Neural cell (in vitro differentiated cells): ENCODE results near the gene TMEM235. TPM values are rescaled to one million over a fixed set of nuclear protein-coding genes. Genes with fewer than 3 reads are reported as not detected.

Experiments used
- H2AFZ ChIP-seq: fragments of 200-600, 300-800 bp; sonication (generic), shearing (Covaris generic); 2 replicates; pipeline ENCODE4 v1.6.0; 2014; ENCODE audit warnings: low read depth, mild to moderate bottlenecking, antibody characterized with exemption, low read length, moderate library complexity
- H3F3A ChIP-seq: fragments of 200-600 bp; shearing (Covaris generic); 2 replicates; pipeline ENCODE4 v1.6.1; 2016; ENCODE audit warnings: mild to moderate bottlenecking, moderate library complexity, mixed read lengths, antibody characterized with exemption, low read length; ENCODE audit not compliant: insufficient read depth, poor library complexity, severe bottlenecking
- H3K27ac ChIP-seq: fragments of 200-600, 300-800 bp; sonication (generic), shearing (Covaris generic); 2 replicates; pipeline ENCODE4 v1.5.1; 2014; ENCODE audit warnings: mild to moderate bottlenecking, low read length, moderate library complexity
- H3K27me3 ChIP-seq: fragments of 300-800, 200-600 bp; sonication (generic), shearing (Covaris generic); 2 replicates; pipeline ENCODE4 v1.6.0; 2014; ENCODE audit warnings: mild to moderate bottlenecking, low read depth, low read length, moderate library complexity; ENCODE audit not compliant: insufficient read depth
- H3K36me3 ChIP-seq: fragments of 300-800, 200-600 bp; sonication (generic), shearing (Covaris generic); 2 replicates; pipeline ENCODE4 v1.5.1; 2014; ENCODE audit warnings: mild to moderate bottlenecking, antibody characterized with exemption, low read length, moderate library complexity; ENCODE audit not compliant: insufficient read depth
- H3K4me2 ChIP-seq: fragments of 300-800, 200-600 bp; sonication (generic), shearing (Covaris generic); 2 replicates; pipeline ENCODE4 v1.6.0; 2014; ENCODE audit warnings: mild to moderate bottlenecking, low read length
- H3K4me3 ChIP-seq: fragments of 300-800, 200-600 bp; sonication (generic), shearing (Covaris generic); 2 replicates; pipeline ENCODE4 v1.5.1; 2014; ENCODE audit warnings: mild to moderate bottlenecking, low read length, moderate library complexity
- H3K79me2 ChIP-seq: fragments of 200-600 bp; shearing (Covaris generic); replicated peaks from 2 replicates; pipeline ENCODE4 v1.6.0; 2014; ENCODE audit warnings: mild to moderate bottlenecking, low read length, moderate library complexity; ENCODE audit not compliant: insufficient read depth
- H3K9ac ChIP-seq: fragments of 300-800, 200-600 bp; sonication (generic), shearing (Covaris generic); 2 replicates; pipeline ENCODE4 v1.6.1; 2016; ENCODE audit warnings: mild to moderate bottlenecking, low read length, mixed read lengths
- H3K9me2 ChIP-seq: fragments of 200-600 bp; shearing (Covaris generic); 2 replicates; pipeline ENCODE4 v1.6.1; 2016; ENCODE audit warnings: mild to moderate bottlenecking, low read length, mixed read lengths; ENCODE audit not compliant: insufficient read depth
- H3K9me3 ChIP-seq: fragments of 200-600, 300-800 bp; sonication (generic), shearing (Covaris generic); 2 replicates; pipeline ENCODE4 v1.6.1; 2016; ENCODE audit warnings: mild to moderate bottlenecking, mixed run types, low read length, moderate library complexity, mixed read lengths
- H4K20me1 ChIP-seq: fragments of 200-600 bp; shearing (Covaris generic); 2 replicates; pipeline ENCODE4 v1.6.1; 2016; ENCODE audit warnings: mild to moderate bottlenecking, mixed run types; ENCODE audit not compliant: insufficient read depth
- EP300 ChIP-seq: fragments of 450-650 bp; conservative IDR thresholded peaks from 2 replicates; pipeline ENCODE4 v1.6.1; 2014; ENCODE audit warnings: antibody characterized with exemption, mild to moderate bottlenecking, moderate library complexity; ENCODE audit not compliant: poor library complexity, severe bottlenecking
- EZH2 ChIP-seq: fragments of 200-600, 300-800 bp; shearing (Covaris generic), sonication (generic); IDR thresholded peaks from 2 replicates; pipeline ENCODE4 v1.6.1; 2014; ENCODE audit warnings: antibody characterized with exemption, low read length, borderline replicate concordance, mild to moderate bottlenecking; ENCODE audit not compliant: insufficient read depth, poor library complexity, severe bottlenecking
- MXI1 ChIP-seq: fragments of 450-650 bp; conservative IDR thresholded peaks from 2 replicates; pipeline ENCODE4 v1.6.1; 2014; ENCODE audit warnings: antibody characterized with exemption, mild to moderate bottlenecking; ENCODE audit not compliant: poor library complexity, severe bottlenecking
- POLR2AphosphoS5 ChIP-seq: IDR thresholded peaks from 2 replicates; pipeline ENCODE4 v1.6.1; 2012
- RAD21 ChIP-seq: fragments of 450-650 bp; conservative IDR thresholded peaks from 2 replicates; pipeline ENCODE4 v1.6.1; 2014; ENCODE audit warnings: antibody characterized with exemption, mild to moderate bottlenecking, moderate library complexity
- SMC3 ChIP-seq: fragments of 450-650 bp; conservative IDR thresholded peaks from 2 replicates; pipeline ENCODE4 v1.6.1; 2014; ENCODE audit warnings: antibody characterized with exemption, mild to moderate bottlenecking, moderate library complexity; ENCODE audit not compliant: poor library complexity
- TAF1 ChIP-seq: IDR thresholded peaks from 2 replicates; pipeline ENCODE4 v1.6.1; 2012; ENCODE audit warnings: low read depth
- polyA plus RNA-seq: library from polyadenylated mRNA; depleted of rRNA; stranded (reverse); fragments of >200 nt; gene quantifications from 2 replicates; pipeline ENCODE4 v1.2.3, GENCODE V29; 2014
- TF ChIP-seq, protein P1 (sequence below): fragments of 450-650 bp; IDR thresholded peaks from 2 replicates; pipeline ENCODE4 v1.5.1; 2014; ENCODE audit warnings: antibody characterized with exemption, mild to moderate bottlenecking, moderate library complexity; ENCODE audit not compliant: poor library complexity, severe bottlenecking
- TF ChIP-seq, protein P2 (sequence below): IDR thresholded peaks from 2 replicates; pipeline ENCODE4 v1.6.1; 2012; ENCODE audit warnings: borderline replicate concordance

The TMEM235 gene
- polyA plus RNA-seq, 1 donor from 2014 or later, result not detected

DNA sequence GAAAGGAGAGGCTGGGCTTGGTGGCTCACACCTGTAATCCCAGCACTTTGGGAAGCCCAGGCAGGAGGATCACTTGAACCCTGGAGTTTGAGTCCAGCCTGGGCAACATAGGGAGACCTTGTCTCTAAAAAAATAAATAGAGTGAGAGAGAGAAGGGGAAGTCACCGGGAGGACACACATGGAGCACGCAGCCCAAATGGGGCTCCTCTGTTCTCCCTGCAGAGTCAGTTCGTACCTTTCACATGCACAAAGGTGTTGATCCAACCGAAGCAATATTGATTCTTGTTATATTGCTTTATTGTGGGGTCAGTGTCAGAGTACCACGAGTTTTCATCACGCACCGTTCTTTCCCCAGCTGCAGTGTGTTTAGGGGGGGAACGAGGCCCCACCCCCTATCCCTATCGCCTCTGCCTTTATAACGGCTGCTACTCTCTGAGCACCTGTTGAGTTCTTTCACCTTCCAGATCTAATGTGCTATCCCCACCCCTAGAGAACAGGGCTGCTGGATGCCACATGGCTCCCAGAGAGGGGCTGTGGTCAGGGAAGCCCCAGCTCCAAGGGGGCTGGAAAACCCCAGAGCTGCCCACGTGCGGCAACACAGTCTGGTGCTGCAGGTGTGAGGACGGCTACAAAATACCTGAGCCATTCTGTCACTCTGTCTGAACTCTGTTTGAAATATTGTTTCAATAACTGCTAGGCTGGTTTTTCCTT lies 1.0 kb upstream of the TMEM235 start:
- Histone ChIP-seq H3F3A (no peaks in the 10 kb centered on the region), H3K4me2 (no peak overlapping the region), H3K4me3 (no peak overlapping the region), H2AFZ (no peak overlapping the region), H3K9ac (no peak overlapping the region), H3K9me2 (no peaks in the 10 kb centered on the region), H3K27ac (no peak overlapping the region), H4K20me1 (no peaks in the 10 kb centered on the region), H3K79me2 (no peaks in the 10 kb centered on the region), H3K9me3 (no peaks in the 10 kb centered on the region), H3K36me3 (no peaks in the 10 kb centered on the region), H3K27me3 (peaks cover 29% of the 10 kb centered on the region)
- TF ChIP-seq EP300 (no peak), SMC3 (no peak), RAD21 (no peak), POLR2AphosphoS5 (no peak), TAF1 (no peak), EZH2 (no peak), MXI1 (no peak)
- TF ChIP-seq, protein P1, sequence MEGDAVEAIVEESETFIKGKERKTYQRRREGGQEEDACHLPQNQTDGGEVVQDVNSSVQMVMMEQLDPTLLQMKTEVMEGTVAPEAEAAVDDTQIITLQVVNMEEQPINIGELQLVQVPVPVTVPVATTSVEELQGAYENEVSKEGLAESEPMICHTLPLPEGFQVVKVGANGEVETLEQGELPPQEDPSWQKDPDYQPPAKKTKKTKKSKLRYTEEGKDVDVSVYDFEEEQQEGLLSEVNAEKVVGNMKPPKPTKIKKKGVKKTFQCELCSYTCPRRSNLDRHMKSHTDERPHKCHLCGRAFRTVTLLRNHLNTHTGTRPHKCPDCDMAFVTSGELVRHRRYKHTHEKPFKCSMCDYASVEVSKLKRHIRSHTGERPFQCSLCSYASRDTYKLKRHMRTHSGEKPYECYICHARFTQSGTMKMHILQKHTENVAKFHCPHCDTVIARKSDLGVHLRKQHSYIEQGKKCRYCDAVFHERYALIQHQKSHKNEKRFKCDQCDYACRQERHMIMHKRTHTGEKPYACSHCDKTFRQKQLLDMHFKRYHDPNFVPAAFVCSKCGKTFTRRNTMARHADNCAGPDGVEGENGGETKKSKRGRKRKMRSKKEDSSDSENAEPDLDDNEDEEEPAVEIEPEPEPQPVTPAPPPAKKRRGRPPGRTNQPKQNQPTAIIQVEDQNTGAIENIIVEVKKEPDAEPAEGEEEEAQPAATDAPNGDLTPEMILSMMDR, result no peak
- TF ChIP-seq, protein P2, sequence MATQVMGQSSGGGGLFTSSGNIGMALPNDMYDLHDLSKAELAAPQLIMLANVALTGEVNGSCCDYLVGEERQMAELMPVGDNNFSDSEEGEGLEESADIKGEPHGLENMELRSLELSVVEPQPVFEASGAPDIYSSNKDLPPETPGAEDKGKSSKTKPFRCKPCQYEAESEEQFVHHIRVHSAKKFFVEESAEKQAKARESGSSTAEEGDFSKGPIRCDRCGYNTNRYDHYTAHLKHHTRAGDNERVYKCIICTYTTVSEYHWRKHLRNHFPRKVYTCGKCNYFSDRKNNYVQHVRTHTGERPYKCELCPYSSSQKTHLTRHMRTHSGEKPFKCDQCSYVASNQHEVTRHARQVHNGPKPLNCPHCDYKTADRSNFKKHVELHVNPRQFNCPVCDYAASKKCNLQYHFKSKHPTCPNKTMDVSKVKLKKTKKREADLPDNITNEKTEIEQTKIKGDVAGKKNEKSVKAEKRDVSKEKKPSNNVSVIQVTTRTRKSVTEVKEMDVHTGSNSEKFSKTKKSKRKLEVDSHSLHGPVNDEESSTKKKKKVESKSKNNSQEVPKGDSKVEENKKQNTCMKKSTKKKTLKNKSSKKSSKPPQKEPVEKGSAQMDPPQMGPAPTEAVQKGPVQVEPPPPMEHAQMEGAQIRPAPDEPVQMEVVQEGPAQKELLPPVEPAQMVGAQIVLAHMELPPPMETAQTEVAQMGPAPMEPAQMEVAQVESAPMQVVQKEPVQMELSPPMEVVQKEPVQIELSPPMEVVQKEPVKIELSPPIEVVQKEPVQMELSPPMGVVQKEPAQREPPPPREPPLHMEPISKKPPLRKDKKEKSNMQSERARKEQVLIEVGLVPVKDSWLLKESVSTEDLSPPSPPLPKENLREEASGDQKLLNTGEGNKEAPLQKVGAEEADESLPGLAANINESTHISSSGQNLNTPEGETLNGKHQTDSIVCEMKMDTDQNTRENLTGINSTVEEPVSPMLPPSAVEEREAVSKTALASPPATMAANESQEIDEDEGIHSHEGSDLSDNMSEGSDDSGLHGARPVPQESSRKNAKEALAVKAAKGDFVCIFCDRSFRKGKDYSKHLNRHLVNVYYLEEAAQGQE, result no peak

- Histone ChIP-seq H3F3A (no peaks in the 10 kb centered on the region), H4K20me1 (no peaks in the 10 kb centered on the region), H3K9me3 (no peaks in the 10 kb centered on the region), H3K36me3 (no peaks in the 10 kb centered on the region), H3K79me2 (no peaks in the 10 kb centered on the region), H3K27ac (no peak overlapping the region), H3K27me3 (peaks cover 29% of the 10 kb centered on the region), H3K4me3 (no peak overlapping the region), H3K9me2 (no peaks in the 10 kb centered on the region), H2AFZ (no peak overlapping the region), H3K9ac (no peak overlapping the region), H3K4me2 (no peak overlapping the region)
- no peak for TF ChIP-seq TAF1
Observed at GRCh38 chr17:78231991-78232858, 794 bp downstream of the TMEM235 start.
